ENCODE data around the gene SFT2D3. TPM values are rescaled to one million over a fixed set of nuclear protein-coding genes. Genes with fewer than 3 reads are reported as not detected.

SFT2D3 gene
- total RNA-seq, 1 donor: 5.8 TPM

- H3K79me2 ChIP-seq (ENCODE audit: insufficient read depth, low read length): no peaks in the 10 kb centered on the region
- no peak overlapping the region for H3K4me2 ChIP-seq (ENCODE audit: insufficient read depth, low read length)
- DNase-seq (ENCODE audit: insufficient read length, low spot score, missing footprints): peak; percentile 56
- H3K27ac ChIP-seq (ENCODE audit: low read depth, low read length): no peak overlapping the region
- H3K27me3 ChIP-seq (ENCODE audit: insufficient read depth, low read length): peaks cover 49% of the 10 kb centered on the region
- no peaks in the 10 kb centered on the region for H3K36me3 ChIP-seq (ENCODE audit: insufficient read depth, low read length)
- peaks cover 4% of the 10 kb centered on the region for H4K20me1 ChIP-seq (ENCODE audit: insufficient read depth, low read length)
- TF ChIP-seq CTCF (IDR thresholded peaks at IDR 0.05; ENCODE audit: extremely low read depth, low read depth, low read length): no peak
- no peaks in the 10 kb centered on the region for H3K9me3 ChIP-seq (ENCODE audit: low read depth, low read length)
- no peaks in the 10 kb centered on the region for H3K4me1 ChIP-seq (ENCODE audit: insufficient read depth, low read length)
- H3K4me3 ChIP-seq (ENCODE audit: insufficient read depth, low read length): no peak overlapping the region
- no peak overlapping the region for H2AFZ ChIP-seq (ENCODE audit: low read length)
Measured at GRCh38 chr2:127665267-127665893, 35.9 kb upstream of the SFT2D3 start.

GRCh38 chr2:127669056-127669455 is 32.2 kb upstream of the SFT2D3 start:
- H3K27ac ChIP-seq (ENCODE audit: low read depth, low read length): no peak overlapping the region
- H3K4me2 ChIP-seq (ENCODE audit: insufficient read depth, low read length): no peak overlapping the region
- TF ChIP-seq CTCF (IDR thresholded peaks at IDR 0.05; ENCODE audit: extremely low read depth, low read depth, low read length): no peak
- H4K20me1 ChIP-seq (ENCODE audit: insufficient read depth, low read length): peaks cover 6% of the 10 kb centered on the region
- no peak overlapping the region for H3K4me3 ChIP-seq (ENCODE audit: insufficient read depth, low read length)
- no peak for DNase-seq (ENCODE audit: insufficient read length, low spot score, missing footprints)
- no peaks in the 10 kb centered on the region for H3K36me3 ChIP-seq (ENCODE audit: insufficient read depth, low read length)
- no peak overlapping the region for H2AFZ ChIP-seq (ENCODE audit: low read length)
- H3K4me1 ChIP-seq (ENCODE audit: insufficient read depth, low read length): no peaks in the 10 kb centered on the region
- H3K27me3 ChIP-seq (ENCODE audit: insufficient read depth, low read length): peaks cover 44% of the 10 kb centered on the region
- H3K9me3 ChIP-seq (ENCODE audit: low read depth, low read length): no peaks in the 10 kb centered on the region
- no peaks in the 10 kb centered on the region for H3K79me2 ChIP-seq (ENCODE audit: insufficient read depth, low read length)

GRCh38 chr2:127670055-127670956 is 31.0 kb upstream of the SFT2D3 start:
- H3K27me3 ChIP-seq (ENCODE audit: insufficient read depth, low read length): peaks cover 40% of the 10 kb centered on the region
- peak; percentile 84 for DNase-seq (ENCODE audit: insufficient read length, low spot score, missing footprints)
- no peak for TF ChIP-seq CTCF (IDR thresholded peaks at IDR 0.05; ENCODE audit: extremely low read depth, low read depth, low read length)
- H3K4me2 ChIP-seq (ENCODE audit: insufficient read depth, low read length): no peak overlapping the region
- H3K4me1 ChIP-seq (ENCODE audit: insufficient read depth, low read length): no peaks in the 10 kb centered on the region
- no peak overlapping the region for H3K27ac ChIP-seq (ENCODE audit: low read depth, low read length)
- H3K36me3 ChIP-seq (ENCODE audit: insufficient read depth, low read length): no peaks in the 10 kb centered on the region
- no peaks in the 10 kb centered on the region for H3K79me2 ChIP-seq (ENCODE audit: insufficient read depth, low read length)
- no peaks in the 10 kb centered on the region for H3K9me3 ChIP-seq (ENCODE audit: low read depth, low read length)
- H3K4me3 ChIP-seq (ENCODE audit: insufficient read depth, low read length): no peak overlapping the region
- peaks cover 6% of the 10 kb centered on the region for H4K20me1 ChIP-seq (ENCODE audit: insufficient read depth, low read length)
- no peak overlapping the region for H2AFZ ChIP-seq (ENCODE audit: low read length)

- no peaks in the 10 kb centered on the region for H3K9me3 ChIP-seq (ENCODE audit: low read depth, low read length)
- no peak overlapping the region for H3K4me3 ChIP-seq (ENCODE audit: insufficient read depth, low read length)
- no peaks in the 10 kb centered on the region for H3K79me2 ChIP-seq (ENCODE audit: insufficient read depth, low read length)
- H3K27me3 ChIP-seq (ENCODE audit: insufficient read depth, low read length): peaks cover 34% of the 10 kb centered on the region
- DNase-seq (ENCODE audit: insufficient read length, low spot score, missing footprints): no peak
- H3K36me3 ChIP-seq (ENCODE audit: insufficient read depth, low read length): no peaks in the 10 kb centered on the region
- no peak for TF ChIP-seq CTCF (IDR thresholded peaks at IDR 0.05; ENCODE audit: extremely low read depth, low read depth, low read length)
- H3K4me1 ChIP-seq (ENCODE audit: insufficient read depth, low read length): peaks cover 4% of the 10 kb centered on the region
- H3K27ac ChIP-seq (ENCODE audit: low read depth, low read length): no peak overlapping the region
- H4K20me1 ChIP-seq (ENCODE audit: insufficient read depth, low read length): peaks cover 6% of the 10 kb centered on the region
- no peak overlapping the region for H3K4me2 ChIP-seq (ENCODE audit: insufficient read depth, low read length)
- no peak overlapping the region for H2AFZ ChIP-seq (ENCODE audit: low read length)
Measured at GRCh38 chr2:127670957-127671290, 30.4 kb upstream of the SFT2D3 start.

Measured in osteoblast (primary cell).